Adipocyte (in vitro differentiated cells): Measurements from ENCODE around the gene NMRK1.

Experiments
- DNase-seq: peaks from one replicate; pipeline ENCODE4 v3.0.0-alpha.2; 2015; ENCODE audit warnings: low read depth
- H3K27me3 ChIP-seq: replicated peaks from 2 replicates; pipeline ENCODE4 v1.7.0; 2013; ENCODE audit warnings: mild to moderate bottlenecking, low read length, moderate library complexity; ENCODE audit not compliant: control insufficient read depth, insufficient read depth
- H3K36me3 ChIP-seq: 2 replicates; pipeline ENCODE4 v1.7.0; 2013; ENCODE audit warnings: low read length, mild to moderate bottlenecking, moderate library complexity; ENCODE audit not compliant: control insufficient read depth, insufficient read depth, severe bottlenecking
- H3K4me1 ChIP-seq: 2 replicates; pipeline ENCODE4 v1.7.0; 2013; ENCODE audit warnings: mild to moderate bottlenecking, low read length, moderate library complexity; ENCODE audit not compliant: control insufficient read depth, insufficient read depth
- H3K4me3 ChIP-seq: 2 replicates; pipeline ENCODE4 v1.7.0; 2013; ENCODE audit warnings: mild to moderate bottlenecking, low read length, moderate library complexity
- H3K9ac ChIP-seq: 2 replicates; pipeline ENCODE4 v1.7.0; 2013; ENCODE audit warnings: mild to moderate bottlenecking, low read length, moderate library complexity
- H3K9me3 ChIP-seq: 2 replicates; pipeline ENCODE4 v1.7.0; 2013; ENCODE audit warnings: mild to moderate bottlenecking, low read length, moderate library complexity; ENCODE audit not compliant: control insufficient read depth

NMRK1 gene

GRCh38 chr9:75117564-75117963 is 29.6 kb upstream of the NMRK1 start:
- H3K9ac ChIP-seq = no peak overlapping the region
- DNase-seq = no peak
- H3K27me3 ChIP-seq = no peaks in the 10 kb centered on the region
- no peaks in the 10 kb centered on the region for H3K4me1 ChIP-seq
- H3K4me3 ChIP-seq = no peak overlapping the region
- H3K9me3 ChIP-seq = no peaks in the 10 kb centered on the region
- peaks cover 17% of the 10 kb centered on the region for H3K36me3 ChIP-seq

- no peak overlapping the region for H3K9ac ChIP-seq
- peaks cover 3% of the 10 kb centered on the region for H3K4me1 ChIP-seq
- no peak overlapping the region for H3K4me3 ChIP-seq
- no peaks in the 10 kb centered on the region for H3K27me3 ChIP-seq
- no peak for DNase-seq
- peaks cover 17% of the 10 kb centered on the region for H3K36me3 ChIP-seq
- H3K9me3 ChIP-seq = no peaks in the 10 kb centered on the region
Observed at GRCh38 chr9:75116306-75116705, 28.4 kb upstream of the NMRK1 start.

GRCh38 chr9:75112789-75113188 is 24.8 kb upstream of the NMRK1 start:
- H3K9ac ChIP-seq = no peak overlapping the region
- no peaks in the 10 kb centered on the region for H3K9me3 ChIP-seq
- DNase-seq = no peak
- no peaks in the 10 kb centered on the region for H3K27me3 ChIP-seq
- H3K4me3 ChIP-seq = no peak overlapping the region
- peaks cover 1% of the 10 kb centered on the region for H3K36me3 ChIP-seq
- H3K4me1 ChIP-seq = peaks cover 26% of the 10 kb centered on the region

GRCh38 chr9:75111019-75111622 is 23.2 kb upstream of the NMRK1 start:
- Histone ChIP-seq H3K9me3 (no peaks in the 10 kb centered on the region), H3K9ac (peak overlapping the region; percentile 38), H3K4me3 (no peak overlapping the region), H3K4me1 (peaks cover 36% of the 10 kb centered on the region), H3K27me3 (no peaks in the 10 kb centered on the region), H3K36me3 (no peaks in the 10 kb centered on the region)
- DNase-seq = no peak

GRCh38 chr9:75109210-75109839 is 21.4 kb upstream of the NMRK1 start:
- DNase-seq = no peak
- H3K9ac ChIP-seq = no peak overlapping the region
- no peaks in the 10 kb centered on the region for H3K9me3 ChIP-seq
- no peaks in the 10 kb centered on the region for H3K27me3 ChIP-seq
- no peak overlapping the region for H3K4me3 ChIP-seq
- H3K36me3 ChIP-seq = no peaks in the 10 kb centered on the region
- H3K4me1 ChIP-seq = peaks cover 36% of the 10 kb centered on the region

- H3K27me3 ChIP-seq = no peaks in the 10 kb centered on the region
- no peak overlapping the region for H3K4me3 ChIP-seq
- DNase-seq = peak; percentile 31
- H3K36me3 ChIP-seq = no peaks in the 10 kb centered on the region
- no peak overlapping the region for H3K9ac ChIP-seq
- H3K9me3 ChIP-seq = no peaks in the 10 kb centered on the region
- H3K4me1 ChIP-seq = peaks cover 36% of the 10 kb centered on the region
Observed at GRCh38 chr9:75108571-75108970, 20.6 kb upstream of the NMRK1 start.

- no peaks in the 10 kb centered on the region for H3K9me3 ChIP-seq
Observed at GRCh38 chr9:75106857-75107256, 18.9 kb upstream of the NMRK1 start.

GRCh38 chr9:75105841-75106240 is 17.9 kb upstream of the NMRK1 start:
- no peak for DNase-seq
- H3K36me3 ChIP-seq = no peaks in the 10 kb centered on the region
- peaks cover 28% of the 10 kb centered on the region for H3K4me1 ChIP-seq
- no peaks in the 10 kb centered on the region for H3K27me3 ChIP-seq
- no peak overlapping the region for H3K9ac ChIP-seq
- H3K9me3 ChIP-seq = no peaks in the 10 kb centered on the region
- H3K4me3 ChIP-seq = no peak overlapping the region

More at GRCh38 chr9:75106857-75107256, 18.9 kb upstream of the NMRK1 start:
- Histone ChIP-seq H3K4me3 (no peak overlapping the region), H3K4me1 (peaks cover 36% of the 10 kb centered on the region), H3K36me3 (no peaks in the 10 kb centered on the region), H3K27me3 (no peaks in the 10 kb centered on the region), H3K9ac (no peak overlapping the region)
- no peak for DNase-seq

GRCh38 chr9:75105019-75105540 is 17.1 kb upstream of the NMRK1 start:
- no peak for DNase-seq
- H3K27me3 ChIP-seq = no peaks in the 10 kb centered on the region
- peaks cover 22% of the 10 kb centered on the region for H3K4me1 ChIP-seq
- H3K9ac ChIP-seq = no peak overlapping the region
- H3K9me3 ChIP-seq = no peaks in the 10 kb centered on the region
- no peak overlapping the region for H3K4me3 ChIP-seq
- no peaks in the 10 kb centered on the region for H3K36me3 ChIP-seq

GRCh38 chr9:75104607-75105006 is 16.7 kb upstream of the NMRK1 start:
- peaks cover 18% of the 10 kb centered on the region for H3K4me1 ChIP-seq
- no peaks in the 10 kb centered on the region for H3K27me3 ChIP-seq
- H3K36me3 ChIP-seq = no peaks in the 10 kb centered on the region
- no peaks in the 10 kb centered on the region for H3K9me3 ChIP-seq
- H3K4me3 ChIP-seq = no peak overlapping the region
- H3K9ac ChIP-seq = no peak overlapping the region
- no peak for DNase-seq

- H3K4me3 ChIP-seq = no peak overlapping the region
- H3K9ac ChIP-seq = no peak overlapping the region
- H3K4me1 ChIP-seq = peaks cover 5% of the 10 kb centered on the region
- no peak for DNase-seq
- no peaks in the 10 kb centered on the region for H3K9me3 ChIP-seq
- H3K27me3 ChIP-seq = no peaks in the 10 kb centered on the region
- no peaks in the 10 kb centered on the region for H3K36me3 ChIP-seq
Observed at GRCh38 chr9:75102177-75102790, 14.3 kb upstream of the NMRK1 start.
